Measurements from ENCODE around the gene DCBLD2.

DNA sequence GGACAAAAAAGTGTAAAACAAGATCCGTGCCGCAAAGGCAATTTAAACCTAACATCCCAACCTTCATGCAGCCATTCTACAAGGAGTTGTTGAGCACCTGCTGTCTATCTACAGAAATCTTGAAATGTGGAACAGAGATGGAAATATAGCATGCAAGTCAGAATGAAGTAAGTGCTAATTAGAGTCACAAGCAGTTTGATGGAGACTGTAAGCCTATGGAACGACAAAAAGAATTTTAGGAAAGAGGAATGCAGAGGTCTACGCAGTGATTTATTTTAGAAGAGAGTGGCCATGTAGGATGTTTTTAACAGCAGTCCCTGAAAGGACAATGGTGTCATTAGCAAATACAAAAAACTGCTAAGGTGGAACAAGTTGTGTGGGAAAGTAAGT, 851 bp upstream of the DCBLD2 start:
- TF ChIP-seq, protein P1, sequence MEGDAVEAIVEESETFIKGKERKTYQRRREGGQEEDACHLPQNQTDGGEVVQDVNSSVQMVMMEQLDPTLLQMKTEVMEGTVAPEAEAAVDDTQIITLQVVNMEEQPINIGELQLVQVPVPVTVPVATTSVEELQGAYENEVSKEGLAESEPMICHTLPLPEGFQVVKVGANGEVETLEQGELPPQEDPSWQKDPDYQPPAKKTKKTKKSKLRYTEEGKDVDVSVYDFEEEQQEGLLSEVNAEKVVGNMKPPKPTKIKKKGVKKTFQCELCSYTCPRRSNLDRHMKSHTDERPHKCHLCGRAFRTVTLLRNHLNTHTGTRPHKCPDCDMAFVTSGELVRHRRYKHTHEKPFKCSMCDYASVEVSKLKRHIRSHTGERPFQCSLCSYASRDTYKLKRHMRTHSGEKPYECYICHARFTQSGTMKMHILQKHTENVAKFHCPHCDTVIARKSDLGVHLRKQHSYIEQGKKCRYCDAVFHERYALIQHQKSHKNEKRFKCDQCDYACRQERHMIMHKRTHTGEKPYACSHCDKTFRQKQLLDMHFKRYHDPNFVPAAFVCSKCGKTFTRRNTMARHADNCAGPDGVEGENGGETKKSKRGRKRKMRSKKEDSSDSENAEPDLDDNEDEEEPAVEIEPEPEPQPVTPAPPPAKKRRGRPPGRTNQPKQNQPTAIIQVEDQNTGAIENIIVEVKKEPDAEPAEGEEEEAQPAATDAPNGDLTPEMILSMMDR (IDR thresholded peaks at IDR 0.05) = no peak
- no peak for TF ChIP-seq POLR2A (IDR thresholded peaks at IDR 0.05)

Data from body of pancreas (tissue), 4 donors.